ENCODE measurements around the gene CD1C.
"Not testable (repeated sequence)": the region's sequence is repeated elsewhere in the genome, so short reads cannot be mapped to it uniquely, and the experiment has no call there.

The CD1C gene

GRCh38 chr1:158329300-158329699 lies 39.6 kb downstream of the CD1C start:
- no peak for DNase-seq (ENCODE audit: low read depth)

GRCh38 chr1:158329733-158330132 lies 40.0 kb downstream of the CD1C start:
- no peak for DNase-seq (ENCODE audit: low read depth)

GRCh38 chr1:158330391-158331105 lies 40.8 kb downstream of the CD1C start:
- DNase-seq (ENCODE audit: low read depth): no peak

- DNase-seq (ENCODE audit: low read depth): no peak
These were observed 41.3 kb downstream of the CD1C start for GRCh38 chr1:158331106-158331425.

- no peak for DNase-seq (ENCODE audit: low read depth)
These were observed 41.9 kb downstream of the CD1C start, which contains the start of gene CD1B for GRCh38 chr1:158331481-158332150. CD1B (minus strand) TSS chr1:158331531; CDS start chr1:158331423, 108 bp downstream.

GRCh38 chr1:158333405-158334155 lies 43.9 kb downstream of the CD1C start:
- no peak for DNase-seq (ENCODE audit: low read depth)

GRCh38 chr1:158334526-158335212 lies 44.9 kb downstream of the CD1C start:
- DNase-seq (ENCODE audit: low read depth): no peak

- no peak for DNase-seq (ENCODE audit: low read depth)
These were observed 45.5 kb downstream of the CD1C start for GRCh38 chr1:158335213-158335532.

GRCh38 chr1:158336413-158336812 lies 46.7 kb downstream of the CD1C start:
- not testable (repeated sequence) for DNase-seq (ENCODE audit: low read depth)
